Measurements from ENCODE around the gene FBXO24.
"Not testable (repeated sequence)": the region's sequence is repeated elsewhere in the genome, so short reads cannot be mapped to it uniquely, and the experiment has no call there.

FBXO24 gene

DNA sequence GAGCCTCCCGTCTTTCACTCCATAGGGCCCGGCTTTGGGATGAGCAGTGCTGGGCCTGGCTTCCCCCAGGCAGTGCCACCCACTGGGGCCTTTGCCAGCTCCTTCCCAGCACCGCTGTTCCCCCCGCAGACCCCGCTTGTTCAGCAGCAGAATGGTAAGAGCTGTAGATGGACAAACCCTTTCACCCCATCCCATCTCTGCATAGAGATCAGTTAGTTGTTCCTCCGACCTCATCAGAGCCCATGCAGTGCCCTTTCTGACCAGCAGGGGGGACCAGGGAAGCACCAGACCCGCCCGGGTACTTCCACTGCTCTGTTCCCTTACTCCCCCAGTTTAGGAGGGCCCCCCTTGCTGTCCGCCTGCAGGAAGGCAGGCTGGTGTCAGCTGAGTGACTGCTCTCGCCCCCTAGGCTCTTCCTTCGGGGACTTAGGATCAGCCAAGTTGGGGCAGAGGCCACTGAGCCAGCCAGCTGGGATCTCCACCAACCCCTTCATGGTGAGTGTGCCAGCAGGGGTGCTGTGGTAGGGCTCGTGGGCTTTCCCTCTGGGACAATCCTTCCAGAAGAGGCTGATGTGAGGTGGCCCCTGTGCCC is 22.2 kb upstream of the FBXO24 start:
- peak overlapping the region; percentile 40 for H3K27ac ChIP-seq
- POLR2A ChIA-PET (ENCODE audit: low non-redundant PET) = interaction anchor here (0.7 kb wide), 1 partner anchor 22 kb away, joined by 4 read pairs; the partner anchor contains the start of genes FBXO24 and LRCH4
- peak; percentile 71 for DNase-seq (ENCODE audit: low spot score)
- CTCF ChIA-PET = interaction anchor here (0.6 to 2.4 kb wide), 18 partner anchors 9 to 1234 kb away, joined by 3 to 11 read pairs (median 5); partner anchors contain the start of gene SRRT
- peak; percentile 97 for TF ChIP-seq CTCF (conservative IDR thresholded peaks at IDR 0.05; ENCODE audit: low read depth)

DNA sequence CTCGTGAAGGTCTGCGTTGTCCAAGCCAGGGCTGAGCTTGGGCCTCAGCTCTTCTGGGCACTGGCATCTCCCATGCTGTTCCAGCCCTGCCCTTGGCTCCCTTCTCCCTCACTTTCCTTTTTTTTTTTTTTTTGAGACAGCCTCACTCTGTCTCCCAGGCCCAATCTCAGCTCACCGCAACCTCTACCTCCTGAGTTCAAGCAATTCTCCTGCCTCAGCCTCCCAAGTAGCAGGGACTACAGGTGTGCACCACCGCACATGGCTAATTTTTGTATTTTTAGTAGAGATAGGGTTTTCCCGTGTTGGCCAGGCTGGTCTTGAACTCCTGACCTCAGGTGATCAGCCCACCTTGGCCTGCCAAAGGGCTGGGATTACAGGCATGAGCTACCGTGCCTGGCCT is 21.7 kb upstream of the FBXO24 start:
- ChIA-PET CTCF (interaction anchor here (0.5 to 2.4 kb wide), 16 partner anchors 10 to 311 kb away, joined by 3 to 11 read pairs (median 4); partner anchors contain the start of genes SLC12A9 and SRRT), POLR2A (ENCODE audit: low non-redundant PET) (interaction anchor here (0.7 kb wide), 1 partner anchor 22 kb away, joined by 4 read pairs; the partner anchor contains the start of genes FBXO24 and LRCH4)
- H3K27ac ChIP-seq = peak overlapping the region; percentile 46
- DNase-seq (ENCODE audit: low spot score) = not testable (repeated sequence)

DNA sequence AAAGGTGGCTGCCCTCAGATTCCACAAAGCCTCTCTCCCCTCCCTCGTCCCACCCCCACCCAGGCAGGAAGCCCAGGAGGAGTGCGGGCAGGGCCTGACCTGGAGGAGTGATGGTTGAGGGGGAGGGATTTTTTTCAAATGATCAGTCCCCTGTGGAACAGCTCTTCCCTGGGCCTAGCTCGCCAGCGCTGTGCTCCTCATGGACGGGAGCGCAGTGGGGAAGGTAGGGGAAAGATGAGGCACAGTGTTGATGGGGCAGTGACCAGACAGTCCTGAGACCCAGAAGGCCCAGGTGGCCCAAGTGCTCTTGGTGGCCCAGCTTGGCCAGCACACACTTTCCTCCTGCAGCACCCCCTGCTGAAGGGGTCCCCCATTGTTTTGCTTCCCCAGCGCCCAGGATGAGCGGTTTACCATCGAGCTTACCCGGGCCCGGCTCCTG is 21.0 kb upstream of the FBXO24 start:
- no peak for DNase-seq (ENCODE audit: low spot score)
- TF ChIP-seq CTCF (conservative IDR thresholded peaks at IDR 0.05; ENCODE audit: low read depth) = no peak
- POLR2A ChIA-PET (ENCODE audit: low non-redundant PET) = no interaction called here
- CTCF ChIA-PET = interaction anchor here (0.5 to 2.4 kb wide), 10 partner anchors 9 to 550 kb away, joined by 3 to 11 read pairs (median 4); partner anchors contain the start of genes POP7, SLC12A9 and ZKSCAN1
- H3K27ac ChIP-seq = peak overlapping the region; percentile 46

GRCh38 chr7:100566018-100566531 is 20.1 kb upstream of the FBXO24 start:
- no peak for DNase-seq (ENCODE audit: low spot score)
- POLR2A ChIA-PET (ENCODE audit: low non-redundant PET) = no interaction called here
- H3K27ac ChIP-seq = peak overlapping the region; percentile 46
- TF ChIP-seq CTCF (conservative IDR thresholded peaks at IDR 0.05; ENCODE audit: low read depth) = no peak
- CTCF ChIA-PET = no interaction called here

GRCh38 chr7:100567031-100567730 is 18.9 kb upstream of the FBXO24 start:
- no peak for TF ChIP-seq CTCF (conservative IDR thresholded peaks at IDR 0.05; ENCODE audit: low read depth)
- peak overlapping the region; percentile 46 for H3K27ac ChIP-seq
- DNase-seq (ENCODE audit: low spot score) = no peak
- ChIA-PET POLR2A (ENCODE audit: low non-redundant PET) (no interaction called here), CTCF (no interaction called here)

- ChIA-PET CTCF (no interaction called here), POLR2A (ENCODE audit: low non-redundant PET) (no interaction called here)
- no peak for DNase-seq (ENCODE audit: low spot score)
- peak overlapping the region; percentile 46 for H3K27ac ChIP-seq
- TF ChIP-seq CTCF (conservative IDR thresholded peaks at IDR 0.05; ENCODE audit: low read depth) = no peak
Measured at GRCh38 chr7:100567751-100568175, 18.4 kb upstream of the FBXO24 start.

All from RWPE1 (cell line).